ENCODE measurements around the gene FKBP10.
"Not testable (repeated sequence)": the region's sequence is repeated elsewhere in the genome, so short reads cannot be mapped to it uniquely, and the experiment has no call there.

FKBP10 gene

DNA sequence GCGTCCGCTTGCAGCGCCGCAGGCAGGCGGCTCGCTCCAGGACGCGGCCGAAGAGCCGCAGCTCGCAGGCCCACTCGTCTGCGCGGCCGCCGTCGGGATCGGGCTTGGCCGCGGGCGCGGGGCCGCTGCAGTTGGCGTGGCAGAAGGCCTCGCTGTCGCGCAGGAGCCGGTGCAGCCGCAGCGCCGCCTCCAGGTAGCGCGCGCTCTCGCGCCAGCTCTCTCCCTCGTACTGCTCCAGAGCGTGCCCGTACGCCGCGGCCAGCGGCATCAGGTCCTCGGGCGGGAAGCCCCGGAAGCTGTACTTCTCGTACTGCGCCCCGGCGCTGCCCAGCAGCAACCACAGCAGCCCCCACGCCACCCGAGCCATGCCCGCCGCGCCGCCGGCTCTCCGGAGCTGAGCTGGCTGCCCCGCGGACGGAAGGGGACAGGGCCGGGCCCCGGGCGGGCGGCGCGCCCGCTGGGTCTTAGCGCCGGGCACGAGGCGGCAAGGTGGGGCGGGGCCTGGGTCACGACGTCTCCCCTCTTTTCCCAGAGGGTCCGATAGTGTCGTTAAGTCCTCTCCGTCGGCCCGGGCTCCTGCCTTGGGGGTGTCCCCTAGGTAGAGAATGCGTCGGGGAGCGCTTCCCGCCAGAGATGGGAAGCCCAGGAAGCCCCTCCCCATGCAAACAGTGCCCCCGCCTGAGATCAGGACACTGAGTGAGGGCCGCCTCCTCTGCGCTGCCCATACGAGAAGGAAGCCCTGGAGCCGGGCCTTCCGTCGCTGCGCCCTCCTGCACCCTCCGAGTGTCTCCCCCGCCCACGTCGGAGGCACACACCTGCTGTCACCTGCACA lies 1.0 kb upstream of the FKBP10 start, which contains the start of gene P3H4:
P3H4 (minus strand) TSS at position 401 of the 832 bp plus-strand sequence; CDS start at position 367, 34 bp downstream.
- peak; percentile 42 for DNase-seq

DNA sequence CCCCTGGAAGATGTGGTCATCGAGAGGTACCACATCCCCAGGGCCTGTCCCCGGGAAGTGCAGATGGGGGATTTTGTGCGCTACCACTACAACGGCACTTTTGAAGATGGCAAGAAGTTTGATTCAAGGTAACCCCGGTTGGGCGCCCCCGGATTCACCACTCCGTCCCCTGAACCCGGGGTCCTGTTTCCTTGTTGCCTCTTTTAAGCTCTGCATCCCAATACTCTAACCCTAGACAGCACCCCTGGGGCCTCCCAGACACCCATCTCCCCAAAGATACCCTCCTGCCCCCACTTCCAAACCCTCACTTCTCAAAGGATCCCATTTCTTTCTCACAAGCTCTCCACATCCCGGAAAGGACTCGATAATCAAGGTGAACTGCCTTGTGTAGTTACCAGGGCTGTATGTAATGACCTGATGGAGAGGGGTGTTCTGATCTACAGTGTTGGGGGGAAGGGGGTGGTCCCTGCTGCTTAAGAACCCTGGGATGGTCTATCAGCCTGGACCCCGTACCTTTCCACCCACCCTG lies 412 bp downstream of the FKBP10 start:
- no peak for DNase-seq

DNA sequence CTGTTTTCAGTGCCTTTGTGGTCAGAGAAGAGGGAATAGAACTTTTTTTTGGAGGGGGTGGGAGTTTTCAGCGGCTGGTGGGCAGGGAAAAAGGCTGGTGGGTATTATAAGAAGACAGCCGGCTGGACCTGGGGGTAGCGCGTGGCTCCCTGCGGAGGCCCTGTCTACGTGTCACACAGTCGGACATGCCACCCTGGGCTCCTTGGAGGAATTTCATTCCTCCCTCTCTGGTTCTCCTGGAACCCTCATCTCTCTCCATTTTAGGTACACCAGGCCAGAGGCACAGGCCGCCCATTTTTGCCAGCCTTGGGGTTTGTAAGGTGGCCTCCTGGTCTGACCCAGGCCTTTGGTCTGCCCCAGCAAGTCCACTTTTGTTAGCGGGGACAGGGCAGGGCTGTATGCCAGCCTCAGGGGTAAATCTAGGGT lies 908 bp downstream of the FKBP10 start:
- no peak for DNase-seq

DNA sequence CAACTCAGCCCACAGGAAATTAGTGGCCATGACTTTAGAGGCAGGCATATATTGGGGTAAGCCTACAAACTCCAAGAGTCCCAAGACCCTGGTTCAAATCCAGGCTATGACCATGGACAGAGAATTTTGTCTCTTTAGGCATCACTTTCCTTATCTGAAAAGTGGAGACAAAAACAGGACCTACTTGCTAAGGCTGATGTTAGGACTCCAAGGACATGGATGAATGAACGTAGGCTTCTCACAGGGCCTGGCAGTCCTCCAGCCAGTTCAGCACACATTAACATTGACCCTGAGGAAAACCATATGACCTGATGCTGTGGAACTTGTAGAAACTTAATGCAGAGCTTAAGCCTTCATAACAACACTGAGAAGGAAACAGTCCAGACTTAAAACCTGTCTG lies 1.4 kb downstream of the FKBP10 start:
- DNase-seq, result no peak

DNA sequence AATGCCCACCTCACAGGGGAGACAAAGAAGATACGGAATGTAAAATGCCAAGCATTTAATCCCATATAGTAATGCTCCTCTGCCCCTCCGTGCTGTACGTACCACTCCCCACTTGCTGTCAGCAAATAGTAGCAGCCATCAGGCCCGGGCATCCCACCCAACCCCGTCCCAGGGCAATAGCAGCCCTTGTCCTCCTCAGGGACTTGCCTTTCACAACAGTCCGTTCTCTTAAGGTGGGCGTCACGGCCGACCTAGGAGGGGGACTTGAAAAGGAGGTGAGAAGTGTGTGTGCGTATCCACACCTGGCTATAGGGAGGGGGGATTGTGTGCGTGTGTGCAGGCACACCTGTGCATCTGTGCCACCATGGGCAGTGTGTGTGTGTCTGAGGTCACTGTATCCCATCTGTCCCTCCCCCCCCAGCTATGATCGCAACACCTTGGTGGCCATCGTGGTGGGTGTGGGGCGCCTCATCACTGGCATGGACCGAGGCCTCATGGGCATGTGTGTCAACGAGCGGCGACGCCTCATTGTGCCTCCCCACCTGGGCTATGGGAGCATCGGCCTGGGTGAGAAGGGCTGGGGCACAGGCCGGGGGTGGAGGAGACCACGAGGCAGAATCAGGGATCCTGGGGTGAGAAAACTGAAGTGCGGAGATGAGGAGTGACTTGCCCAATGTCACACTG lies 4.0 kb downstream of the FKBP10 start:
- DNase-seq, result no peak

DNA sequence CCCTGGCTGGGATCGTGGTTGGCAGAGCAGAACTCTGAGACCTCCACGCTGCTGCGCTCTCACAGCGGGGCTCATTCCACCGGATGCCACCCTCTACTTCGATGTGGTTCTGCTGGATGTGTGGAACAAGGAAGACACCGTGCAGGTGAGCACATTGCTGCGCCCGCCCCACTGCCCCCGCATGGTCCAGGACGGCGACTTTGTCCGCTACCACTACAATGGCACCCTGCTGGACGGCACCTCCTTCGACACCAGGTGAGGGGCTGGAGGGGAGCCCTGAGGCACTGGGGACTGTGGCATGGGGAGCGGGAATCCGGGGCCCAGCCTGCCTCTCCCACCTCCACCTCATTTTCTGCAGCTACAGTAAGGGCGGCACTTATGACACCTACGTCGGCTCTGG lies 5.2 kb downstream of the FKBP10 start:
- DNase-seq, result no peak

DNA sequence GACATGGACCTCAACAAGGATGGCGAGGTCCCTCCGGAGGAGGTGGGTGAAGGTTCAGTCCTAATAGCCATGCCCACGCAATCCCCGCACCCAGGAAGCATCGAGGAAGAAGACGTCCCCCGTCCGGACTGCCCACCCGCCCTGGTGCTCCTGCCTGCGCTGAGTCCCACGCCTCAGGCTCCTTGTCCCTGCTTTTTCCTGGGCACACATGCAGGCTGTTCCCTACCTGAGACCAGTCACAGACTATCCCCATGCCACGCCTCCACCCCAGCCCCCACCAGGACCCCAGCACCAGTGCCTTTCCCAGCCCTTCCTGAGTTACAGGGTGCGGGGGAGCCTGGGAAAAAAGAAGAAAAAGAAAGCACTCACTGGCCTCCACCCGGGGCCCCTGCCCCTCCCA lies 9.0 kb downstream of the FKBP10 start:
- no peak for DNase-seq

DNA sequence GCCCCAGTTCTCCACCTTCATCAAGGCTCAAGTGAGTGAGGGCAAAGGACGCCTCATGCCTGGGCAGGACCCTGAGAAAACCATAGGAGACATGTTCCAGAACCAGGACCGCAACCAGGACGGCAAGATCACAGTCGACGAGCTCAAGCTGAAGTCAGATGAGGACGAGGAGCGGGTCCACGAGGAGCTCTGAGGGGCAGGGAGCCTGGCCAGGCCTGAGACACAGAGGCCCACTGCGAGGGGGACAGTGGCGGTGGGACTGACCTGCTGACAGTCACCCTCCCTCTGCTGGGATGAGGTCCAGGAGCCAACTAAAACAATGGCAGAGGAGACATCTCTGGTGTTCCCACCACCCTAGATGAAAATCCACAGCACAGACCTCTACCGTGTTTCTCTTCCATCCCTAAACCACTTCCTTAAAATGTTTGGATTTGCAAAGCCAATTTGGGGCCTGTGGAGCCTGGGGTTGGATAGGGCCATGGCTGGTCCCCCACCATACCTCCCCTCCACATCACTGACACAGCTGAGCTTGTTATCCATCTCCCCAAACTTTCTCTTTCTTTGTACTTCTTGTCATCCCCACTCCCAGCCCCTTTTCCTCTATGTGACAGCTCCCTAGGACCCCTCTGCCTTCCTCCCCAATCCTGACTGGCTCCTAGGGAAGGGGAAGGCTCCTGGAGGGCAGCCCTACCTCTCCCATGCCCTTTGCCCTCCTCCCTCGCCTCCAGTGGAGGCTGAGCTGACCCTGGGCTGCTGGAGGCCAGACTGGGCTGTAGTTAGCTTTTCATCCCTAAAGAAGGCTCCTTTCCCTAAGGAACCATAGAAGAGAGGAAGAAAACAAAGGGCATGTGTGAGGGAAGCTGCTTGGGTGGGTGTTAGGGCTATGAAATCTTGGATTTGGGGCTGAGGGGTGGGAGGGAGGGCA lies 9.7 kb downstream of the FKBP10 start:
- no peak for DNase-seq

DNA sequence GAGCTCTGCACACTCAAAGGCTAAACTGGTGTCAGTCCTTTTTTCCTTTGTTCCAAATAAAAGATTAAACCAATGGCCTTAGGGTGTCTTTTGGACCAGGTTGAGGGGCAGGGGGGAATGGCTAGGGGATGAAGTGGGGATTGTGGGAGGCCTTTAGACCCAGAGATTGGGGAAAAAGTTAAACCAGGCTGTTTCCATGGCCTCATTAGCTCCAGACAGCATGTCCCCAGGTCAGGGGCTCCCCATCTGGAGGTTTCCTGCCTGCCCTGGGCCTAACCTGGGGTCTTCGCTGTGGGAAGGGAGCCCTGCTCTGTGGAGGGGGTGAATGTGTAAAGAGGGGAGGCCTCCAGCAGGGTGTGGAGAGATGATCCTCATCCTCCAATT lies 10.3 kb downstream of the FKBP10 start:
- no peak for DNase-seq

DNA sequence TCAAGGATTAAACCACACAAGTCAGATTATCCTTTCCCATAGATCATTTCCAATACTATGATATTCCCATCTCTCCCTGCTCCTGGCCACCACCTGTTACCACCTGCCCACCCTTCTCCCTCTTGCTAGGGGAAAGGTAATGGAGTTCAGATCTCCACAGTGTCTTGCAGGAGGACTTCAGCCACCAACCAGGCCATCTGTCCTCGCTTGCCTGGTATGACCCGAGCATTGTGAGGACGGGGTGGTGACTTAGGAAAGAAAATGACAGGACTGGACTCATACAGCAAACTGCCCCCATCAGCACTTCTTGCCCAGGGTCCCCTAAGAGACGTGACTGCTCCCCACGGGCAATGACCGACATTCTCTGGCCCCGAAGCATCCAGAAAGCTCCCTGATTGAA lies 10.8 kb downstream of the FKBP10 start:
- no peak for DNase-seq

DNA sequence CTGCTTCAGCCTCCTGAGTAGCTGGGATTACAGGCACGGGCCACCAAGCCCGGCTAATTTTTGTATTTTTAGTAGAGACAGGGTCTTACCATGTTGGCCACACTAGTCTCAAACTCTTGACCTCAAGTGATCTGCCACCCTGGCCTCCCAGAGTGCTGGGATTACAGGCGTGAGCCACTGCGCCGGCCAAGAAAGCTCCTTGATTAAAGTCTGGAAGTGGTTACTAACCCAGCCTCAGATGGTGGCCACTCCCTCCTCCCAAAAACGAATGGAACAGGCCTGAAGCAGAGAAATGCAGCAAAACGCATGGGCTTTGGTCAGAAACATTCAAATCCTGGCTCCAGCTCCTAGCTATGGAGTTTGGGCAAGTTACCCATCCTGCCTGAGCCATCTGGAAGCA lies 11.3 kb downstream of the FKBP10 start:
- DNase-seq, result no peak

DNA sequence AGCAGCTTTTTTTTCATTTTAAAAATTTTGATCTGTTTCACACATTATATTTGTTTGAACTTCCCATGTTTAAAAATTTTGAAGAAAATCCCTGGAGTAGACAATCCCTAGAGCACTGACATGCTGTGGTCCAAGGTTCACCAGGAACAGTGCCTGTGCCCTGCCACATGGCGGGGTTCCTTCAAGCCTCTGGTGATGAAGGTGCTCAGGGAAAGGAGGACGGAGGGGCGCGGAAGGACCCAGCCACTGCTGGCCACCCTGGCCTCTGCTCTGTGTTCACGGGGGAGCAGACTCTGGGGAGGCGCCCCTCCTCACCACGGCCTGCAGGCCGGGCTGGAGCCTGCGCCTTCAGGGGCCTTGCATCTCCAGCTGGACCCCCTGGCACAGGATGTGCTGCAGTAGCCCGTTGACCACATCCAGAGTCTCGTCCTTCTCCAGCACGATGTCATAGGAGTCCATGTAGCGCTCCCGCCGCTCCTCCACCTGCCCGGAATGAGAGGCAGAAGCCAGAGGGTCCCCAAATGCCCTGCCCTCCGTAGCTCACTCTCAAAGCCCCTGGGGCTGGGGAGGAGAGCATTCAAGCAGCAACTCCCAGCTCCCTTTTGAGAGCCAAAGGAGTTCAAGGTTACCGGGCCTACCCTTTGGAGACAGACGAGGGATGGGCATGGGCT lies 12.5 kb downstream of the FKBP10 start:
- DNase-seq, result no peak

DNA sequence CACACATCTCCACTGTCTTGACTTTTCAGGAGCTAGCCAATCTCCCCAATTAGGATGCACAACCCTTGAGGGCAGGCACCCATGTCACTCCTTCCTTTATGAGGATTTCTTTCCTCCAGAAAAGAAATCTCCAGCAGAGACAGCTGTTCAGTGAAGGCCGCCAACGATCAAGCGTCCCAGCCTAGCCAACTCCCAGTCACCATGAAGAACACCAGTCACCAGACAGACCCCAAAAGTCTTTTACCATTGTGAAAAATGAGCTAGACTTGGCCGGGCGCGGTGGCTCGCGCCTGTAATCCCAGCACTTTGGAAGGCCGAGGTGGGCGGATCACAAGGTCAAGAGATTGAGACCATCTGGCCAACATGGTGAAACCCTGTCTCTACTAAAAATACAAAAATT lies 17.2 kb downstream of the FKBP10 start:
- not testable (repeated sequence) for DNase-seq

DNA sequence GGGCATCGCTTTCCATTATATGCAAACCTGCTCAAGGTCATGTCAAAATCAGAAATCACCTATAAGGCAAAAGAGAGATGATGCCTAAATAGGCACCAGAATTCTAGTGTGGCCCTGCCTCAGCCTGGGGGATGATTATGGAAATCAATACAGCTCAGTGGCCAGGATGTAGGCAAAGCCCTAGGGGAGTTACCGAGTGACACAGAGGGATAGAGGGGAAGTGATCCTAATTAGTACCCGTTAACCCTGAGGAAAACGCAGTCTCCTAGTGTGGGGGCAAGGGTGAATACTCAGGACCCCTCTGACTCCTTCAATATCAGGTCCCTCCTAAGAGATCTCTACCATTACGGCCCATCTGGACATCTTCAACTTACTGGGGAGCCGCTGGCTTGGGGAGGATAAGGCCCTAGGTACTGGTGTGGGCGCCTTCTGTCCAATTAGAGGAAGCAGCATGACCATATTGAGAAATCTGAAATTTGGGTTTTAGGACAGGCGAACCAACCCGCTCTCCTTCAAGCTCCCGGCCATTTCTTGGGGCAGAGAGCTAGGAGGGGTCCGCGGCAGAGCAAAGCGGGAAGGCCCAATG lies 22.5 kb downstream of the FKBP10 start:
- no peak for DNase-seq

DNA sequence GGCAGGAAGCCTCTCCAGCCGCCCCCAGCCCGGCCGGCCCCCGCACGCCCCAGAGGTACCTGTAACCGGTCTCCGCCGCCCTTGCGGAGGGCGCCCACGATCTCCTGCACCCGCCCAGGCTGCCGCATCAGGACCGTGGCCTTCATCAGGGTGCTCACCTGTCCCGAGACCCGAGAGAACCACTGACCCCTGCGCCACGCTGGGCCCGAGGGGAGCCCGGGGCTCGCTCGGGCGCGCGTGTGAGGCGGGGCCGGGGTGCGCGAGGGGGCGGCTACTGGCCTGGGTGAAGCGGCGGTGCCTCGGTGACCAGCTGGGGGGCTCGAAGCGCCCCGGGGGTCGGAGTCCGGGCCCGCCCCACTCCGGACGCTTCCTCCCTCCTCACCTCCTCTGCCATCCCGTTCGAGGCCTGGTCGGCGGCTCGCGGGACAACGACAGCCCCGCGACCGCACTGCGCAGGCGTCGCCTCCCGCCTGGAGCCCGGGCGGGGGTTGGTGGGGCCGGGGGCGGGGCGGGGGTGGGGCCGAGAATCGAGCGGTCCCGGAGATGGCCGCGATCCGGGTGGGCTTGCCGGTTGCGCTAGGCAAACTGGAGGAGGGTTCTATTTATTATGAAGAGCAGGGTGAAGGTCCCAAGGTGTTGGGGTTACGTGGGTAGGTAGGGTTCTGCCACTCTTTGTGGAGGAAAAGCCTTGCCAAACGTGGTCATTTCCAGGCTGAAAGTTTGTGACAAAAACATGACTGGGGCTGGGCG lies 23.2 kb downstream of the FKBP10 start, which contains the start of gene NT5C3B:
NT5C3B (minus strand) TSS at position 433 of the 750 bp plus-strand sequence; CDS start at position 394, 39 bp downstream.
- DNase-seq, result no peak

DNA sequence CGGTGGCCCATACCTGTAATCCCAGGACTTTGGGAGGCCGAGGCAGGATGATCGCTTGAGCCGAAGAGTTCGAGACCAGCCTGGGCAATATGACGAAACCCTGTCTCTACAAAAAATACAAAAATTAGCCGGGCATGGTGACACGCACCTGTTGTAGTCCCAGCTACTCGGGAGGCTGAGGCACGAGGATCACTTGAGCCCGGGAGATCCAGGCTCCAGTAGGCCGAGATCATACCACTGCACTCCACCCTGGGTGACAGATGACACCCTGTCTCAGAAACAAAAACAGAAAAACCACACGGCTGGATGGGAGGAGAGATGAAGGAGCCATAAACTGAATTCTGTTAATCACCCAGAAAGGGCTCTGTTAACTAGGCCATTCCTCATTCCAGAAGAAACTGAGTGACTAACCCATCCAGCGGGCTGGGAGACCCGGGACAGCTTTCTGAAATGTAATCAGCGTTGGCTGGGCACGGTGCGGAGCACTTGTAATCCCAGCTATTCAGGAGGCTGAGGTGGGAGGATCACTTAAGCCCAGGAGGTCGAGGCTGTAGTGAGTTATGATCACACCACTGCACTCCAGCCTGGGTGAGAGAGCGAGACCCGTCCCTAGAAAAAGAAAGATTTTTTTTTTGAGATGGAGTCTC lies 23.9 kb downstream of the FKBP10 start:
- DNase-seq, result no peak

DNA sequence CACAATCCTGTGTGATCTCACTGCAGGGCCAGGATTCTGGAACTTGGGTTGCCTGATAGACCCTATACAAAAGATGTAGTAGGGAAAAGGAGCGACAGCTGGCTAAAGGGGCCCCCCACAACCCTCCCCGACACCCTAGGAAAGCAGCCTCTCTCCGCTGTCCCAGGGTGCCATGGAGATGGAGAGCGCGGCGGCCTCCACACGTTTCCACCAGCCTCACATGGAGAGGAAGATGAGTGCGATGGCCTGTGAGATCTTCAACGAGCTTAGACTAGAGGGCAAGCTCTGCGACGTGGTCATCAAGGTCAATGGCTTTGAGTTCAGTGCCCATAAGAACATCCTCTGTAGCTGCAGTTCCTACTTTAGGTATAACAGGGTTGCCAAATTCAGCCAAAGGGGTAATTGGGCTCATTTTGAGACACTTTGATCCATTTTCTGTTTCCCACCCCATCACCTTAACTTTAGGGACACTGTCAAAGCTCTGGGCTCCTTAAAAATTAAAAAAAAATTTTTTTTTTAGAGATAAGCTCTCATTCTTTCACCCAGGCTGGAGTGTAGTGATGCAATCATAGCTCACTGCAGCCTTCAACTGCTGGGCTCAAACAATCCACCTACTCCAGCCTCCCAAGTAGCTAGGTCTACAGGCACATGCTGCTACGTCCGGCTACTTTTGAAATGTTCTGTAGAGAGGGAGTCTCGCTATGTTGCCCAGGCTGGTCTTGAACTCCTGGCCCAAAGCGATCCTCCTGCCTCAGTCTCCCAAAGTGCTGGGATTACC lies 25.1 kb downstream of the FKBP10 start, which contains the start of gene KLHL10:
KLHL10 (plus strand) TSS at position 65 of the 778 bp plus-strand sequence; CDS start at position 173, 108 bp downstream.
- DNase-seq, result no peak

DNA sequence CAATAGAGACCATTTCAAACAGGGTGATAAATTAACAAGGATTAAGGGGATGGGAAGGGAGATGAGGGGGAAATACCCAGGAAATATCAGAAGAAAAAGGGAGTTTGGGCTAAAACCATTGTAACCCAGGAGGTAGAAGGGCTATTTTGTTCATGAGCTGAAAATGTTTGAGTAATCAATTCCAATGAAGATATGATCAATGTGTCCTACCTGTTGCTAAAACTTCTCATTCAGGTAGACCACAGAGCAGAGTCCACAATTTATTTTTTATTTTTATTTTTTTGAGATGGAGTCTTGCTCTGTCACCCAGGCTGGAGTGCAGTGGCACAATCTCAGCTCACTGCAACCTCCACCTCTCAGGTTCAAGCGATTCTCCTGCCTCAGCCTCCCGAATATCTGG lies 26.6 kb downstream of the FKBP10 start:
- DNase-seq, result not testable (repeated sequence)

DNA sequence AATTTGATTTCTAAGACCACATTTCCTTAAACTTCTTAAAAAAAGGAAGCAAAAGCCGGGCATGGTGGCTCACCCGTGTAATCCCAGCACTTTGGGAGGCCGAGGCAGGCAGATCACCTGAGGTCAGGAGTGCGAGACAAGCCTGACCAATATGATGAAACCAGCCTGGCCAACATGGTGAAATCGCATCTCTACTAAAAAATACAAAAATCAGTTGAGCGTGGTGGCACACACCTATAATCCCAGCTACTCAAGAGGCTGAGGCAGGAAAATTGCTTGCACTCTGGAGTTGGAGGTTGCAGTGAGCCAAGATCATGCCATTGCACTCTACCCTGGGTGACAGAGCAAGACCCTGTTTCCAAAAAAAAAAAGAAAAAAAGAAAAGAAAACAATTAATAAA lies 28.0 kb downstream of the FKBP10 start:
- not testable (repeated sequence) for DNase-seq

DNA sequence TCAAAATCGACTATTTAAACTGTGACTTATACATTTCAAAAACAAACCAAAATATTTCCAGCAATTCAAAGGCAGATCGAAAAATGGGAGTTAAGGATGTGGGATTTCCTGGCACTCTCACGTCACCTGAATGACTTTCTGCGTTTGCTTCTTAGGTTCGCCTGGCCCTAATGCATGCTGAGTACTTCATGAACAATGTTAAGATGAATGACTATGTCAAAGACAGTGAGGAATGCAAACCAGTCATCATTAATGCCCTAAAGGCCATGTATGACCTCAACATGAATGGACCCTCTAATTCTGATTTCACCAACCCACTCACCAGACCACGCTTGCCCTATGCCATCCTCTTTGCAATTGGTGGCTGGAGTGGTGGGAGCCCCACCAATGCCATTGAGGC lies 32.2 kb downstream of the FKBP10 start:
- no peak for DNase-seq
